Activated CD4-positive, alpha-beta T cell treated with anti-CD3 and anti-CD28 coated beads, Interleukin-2, amount 10 ng/mL, durations not matched to agents 7 days and 5 days (primary cell): ENCODE results near the gene ARL4D. TPM values are rescaled to one million over a fixed set of nuclear protein-coding genes. Genes with fewer than 3 reads are reported as not detected.
"Not testable (repeated sequence)": the region's sequence is repeated elsewhere in the genome, so short reads cannot be mapped to it uniquely, and the experiment has no call there.

Experiments used
- CTCF ChIA-PET: fragments of 350-600 bp; sonication (Branson Sonifier 250); formaldehyde crosslinking; loops from one replicate; lab custom pipeline; 2021; ENCODE audit warnings: antibody characterized with exemption; lab: Charles Lee
- POLR2A ChIA-PET: fragments of 350-600 bp; sonication (Branson Sonifier 250); formaldehyde crosslinking; loops from one replicate; lab custom pipeline; 2021; ENCODE audit warnings: antibody characterized with exemption; lab: Charles Lee
- DNase-seq: peaks from one replicate; pipeline ENCODE4 v3.0.0-alpha.2; 2020
- H3K27ac Mint-ChIP-seq: one replicate; pipeline ENCODE4 v1.8.0; 2021; ENCODE audit warnings: mild to moderate bottlenecking, moderate library complexity, mixed read lengths
- H3K27me3 Mint-ChIP-seq: one replicate; pipeline ENCODE4 v1.8.0; 2021; ENCODE audit warnings: mixed read lengths
- H3K36me3 Mint-ChIP-seq: one replicate; pipeline ENCODE4 v1.8.0; 2021; ENCODE audit warnings: low read depth, mixed read lengths
- H3K4me1 Mint-ChIP-seq: one replicate; pipeline ENCODE4 v1.8.0; 2021; ENCODE audit warnings: mixed read lengths
- H3K4me3 Mint-ChIP-seq: one replicate; pipeline ENCODE4 v1.8.0; 2021; ENCODE audit warnings: mild to moderate bottlenecking, moderate library complexity, mixed read lengths
- H3K9me3 Mint-ChIP-seq: one replicate; pipeline ENCODE4 v1.8.0; 2021; ENCODE audit warnings: mixed read lengths
- total RNA-seq, 2 experiments: library from RNA; stranded (reverse); gene quantifications; one replicate each; pipeline ENCODE4 v1.2.3, GENCODE V29; 2021

ARL4D gene
- total RNA-seq, 2 experiments from 2014 or later: 2.1 to 2.2 TPM

DNA sequence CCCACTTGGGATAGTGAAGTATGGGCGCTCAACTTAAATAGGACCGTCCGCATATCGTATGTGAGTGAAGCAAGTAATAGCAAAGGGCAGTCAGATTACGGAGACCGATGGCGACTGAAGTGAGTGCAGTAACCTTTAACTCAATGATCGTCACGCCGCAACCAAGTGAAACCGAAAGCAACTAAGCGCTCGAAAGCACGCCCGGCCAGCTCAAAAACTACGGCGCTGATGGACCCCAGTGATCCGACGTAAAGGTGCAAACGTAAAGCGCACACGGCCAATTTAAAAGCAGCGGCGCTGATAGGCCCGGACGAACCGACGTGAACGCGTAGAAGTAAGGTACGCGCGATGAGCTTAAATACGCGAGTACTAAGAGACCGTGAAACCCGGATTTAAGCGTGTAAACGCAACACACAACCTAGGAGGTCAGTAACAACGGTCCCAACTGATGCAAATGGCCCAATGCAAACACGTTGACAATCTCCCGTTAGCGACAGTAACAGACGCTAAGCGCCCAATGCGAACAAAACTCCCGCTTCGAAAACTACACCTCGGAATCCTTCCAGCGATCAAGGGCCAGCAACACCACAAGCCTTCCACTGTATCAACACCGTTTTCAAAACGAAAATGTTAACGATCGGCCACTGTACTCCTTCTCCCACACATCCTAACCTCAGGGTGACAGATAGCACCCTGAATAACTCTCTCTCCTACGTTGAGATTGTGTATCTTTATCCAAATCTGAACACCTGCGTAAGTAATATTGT lies 37.9 kb upstream of the ARL4D start:
- peak overlapping the region; percentile 100 for H3K27ac Mint-ChIP-seq
- H3K9me3 Mint-ChIP-seq: no peaks in the 10 kb centered on the region
- POLR2A ChIA-PET: interaction anchor here (0.6 to 1.1 kb wide), 10 partner anchors 8 to 725 kb away, joined by 3 to 13 read pairs (median 4); partner anchors contain the start of genes ARL4D, BRCA1 and DHX8
- peaks cover 16% of the 10 kb centered on the region for H3K4me1 Mint-ChIP-seq
- H3K36me3 Mint-ChIP-seq: no peaks in the 10 kb centered on the region
- DNase-seq: peak; percentile 87
- CTCF ChIA-PET: interaction anchor here (1.1 to 4.6 kb wide), 3 partner anchors 21 to 123 kb away, joined by 3 to 26 read pairs (median 7); partner anchors contain the start of gene DHX8
- no peaks in the 10 kb centered on the region for H3K27me3 Mint-ChIP-seq
- H3K4me3 Mint-ChIP-seq: peak overlapping the region; percentile 86

- CTCF ChIA-PET: interaction anchor here (4.6 kb wide), 1 partner anchor 120 kb away, joined by 26 read pairs; the partner anchor contains the start of gene DHX8
- peaks cover 37% of the 10 kb centered on the region for H3K4me1 Mint-ChIP-seq
- H3K36me3 Mint-ChIP-seq: no peaks in the 10 kb centered on the region
- H3K27ac Mint-ChIP-seq: no peak overlapping the region
- H3K27me3 Mint-ChIP-seq: no peaks in the 10 kb centered on the region
- H3K9me3 Mint-ChIP-seq: no peaks in the 10 kb centered on the region
- POLR2A ChIA-PET: no interaction called here
- no peak for DNase-seq
- no peak overlapping the region for H3K4me3 Mint-ChIP-seq
Observed at GRCh38 chr17:43363181-43363925, 35.4 kb upstream of the ARL4D start.

DNA sequence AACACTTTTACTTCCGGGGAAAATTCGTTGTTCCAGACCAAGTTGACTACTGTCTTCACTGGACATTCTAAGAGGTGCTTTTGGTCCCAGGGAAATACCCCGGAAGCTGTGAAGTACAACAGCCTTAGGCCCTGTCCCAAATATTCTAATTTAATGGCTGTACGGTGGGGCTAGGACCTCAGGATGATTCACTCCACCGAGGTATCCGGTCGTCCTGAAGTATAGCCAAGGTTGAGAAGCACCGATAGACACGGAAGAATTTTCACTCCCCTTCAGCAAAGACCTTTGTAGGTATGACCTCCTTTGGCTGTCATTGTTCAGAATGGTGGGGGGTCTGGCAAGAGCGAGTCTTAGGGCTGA lies 34.9 kb upstream of the ARL4D start:
- peaks cover 37% of the 10 kb centered on the region for H3K4me1 Mint-ChIP-seq
- no peak for DNase-seq
- H3K36me3 Mint-ChIP-seq: no peaks in the 10 kb centered on the region
- no peak overlapping the region for H3K27ac Mint-ChIP-seq
- POLR2A ChIA-PET: no interaction called here
- H3K4me3 Mint-ChIP-seq: no peak overlapping the region
- CTCF ChIA-PET: no interaction called here
- H3K9me3 Mint-ChIP-seq: no peaks in the 10 kb centered on the region
- no peaks in the 10 kb centered on the region for H3K27me3 Mint-ChIP-seq

DNA sequence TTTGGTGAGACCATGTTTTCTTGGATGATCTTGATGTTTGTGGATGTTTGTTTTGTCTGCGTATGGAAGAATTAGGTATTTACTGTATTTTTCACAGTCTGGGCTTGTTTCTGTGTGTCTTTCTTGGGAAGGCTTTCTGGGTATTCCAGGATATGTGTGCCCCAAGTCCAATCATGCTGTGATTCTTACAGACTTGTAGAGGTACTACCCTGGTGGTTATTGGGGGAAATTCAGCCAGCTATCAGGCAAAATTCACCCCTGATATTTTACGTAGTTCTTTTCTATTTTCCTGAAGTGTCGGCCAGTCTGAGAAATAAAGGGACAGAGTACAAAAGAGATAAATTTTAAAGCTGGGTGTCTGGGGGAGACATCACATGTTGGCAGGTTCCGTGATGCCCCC lies 33.4 kb upstream of the ARL4D start:
- peaks cover 2% of the 10 kb centered on the region for H3K36me3 Mint-ChIP-seq
- ChIA-PET CTCF (no interaction called here), POLR2A (no interaction called here)
- H3K9me3 Mint-ChIP-seq: no peaks in the 10 kb centered on the region
- no peak overlapping the region for H3K4me3 Mint-ChIP-seq
- peaks cover 41% of the 10 kb centered on the region for H3K4me1 Mint-ChIP-seq
- no peak overlapping the region for H3K27ac Mint-ChIP-seq
- no peaks in the 10 kb centered on the region for H3K27me3 Mint-ChIP-seq
- DNase-seq: no peak

DNA sequence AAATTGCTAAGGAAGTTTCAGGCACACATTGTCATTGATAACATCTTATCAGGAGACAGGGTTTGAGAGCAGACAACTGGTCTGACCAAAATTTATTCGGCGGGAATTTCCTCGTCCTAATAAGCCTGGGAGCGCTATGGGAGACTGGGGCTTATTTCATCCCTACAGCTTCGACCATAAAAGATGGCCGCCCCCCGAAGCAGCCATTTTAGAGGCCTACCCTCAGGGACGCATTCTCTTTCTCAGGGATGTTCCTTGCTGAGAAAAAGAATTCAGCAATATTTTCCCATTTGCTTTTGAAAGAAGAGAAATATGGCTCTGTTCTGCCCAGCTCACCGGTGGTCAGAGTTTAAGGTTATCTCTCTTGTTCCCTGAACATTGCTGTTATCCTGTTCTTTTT lies 32.9 kb upstream of the ARL4D start:
- H3K9me3 Mint-ChIP-seq, CTCF ChIA-PET, DNase-seq, H3K27me3 Mint-ChIP-seq, POLR2A ChIA-PET, H3K4me3 Mint-ChIP-seq, H3K27ac Mint-ChIP-seq, H3K36me3 Mint-ChIP-seq: not testable (repeated sequence)
- peaks cover 41% of the 10 kb centered on the region for H3K4me1 Mint-ChIP-seq

GRCh38 chr17:43366891-43367736 lies 31.7 kb upstream of the ARL4D start:
- H3K4me3 Mint-ChIP-seq: peak overlapping the region; percentile 97
- H3K27ac Mint-ChIP-seq: peak overlapping the region; percentile 100
- H3K27me3 Mint-ChIP-seq: no peaks in the 10 kb centered on the region
- no peak for DNase-seq
- ChIA-PET POLR2A (interaction anchor here (0.6 to 2.4 kb wide), 12 partner anchors 12 to 1416 kb away, joined by 3 to 34 read pairs (median 4); partner anchors contain the start of genes ARL4D and DHX8), CTCF (interaction anchor here (0.8 to 3.6 kb wide), 4 partner anchors 11 to 116 kb away, joined by 3 to 48 read pairs (median 7); partner anchors contain the start of gene DHX8)
- H3K4me1 Mint-ChIP-seq: peaks cover 48% of the 10 kb centered on the region
- no peaks in the 10 kb centered on the region for H3K9me3 Mint-ChIP-seq
- peaks cover 2% of the 10 kb centered on the region for H3K36me3 Mint-ChIP-seq

- peak overlapping the region; percentile 97 for H3K4me3 Mint-ChIP-seq
Observed at GRCh38 chr17:43367737-43368242, 31.0 kb upstream of the ARL4D start.

DNA sequence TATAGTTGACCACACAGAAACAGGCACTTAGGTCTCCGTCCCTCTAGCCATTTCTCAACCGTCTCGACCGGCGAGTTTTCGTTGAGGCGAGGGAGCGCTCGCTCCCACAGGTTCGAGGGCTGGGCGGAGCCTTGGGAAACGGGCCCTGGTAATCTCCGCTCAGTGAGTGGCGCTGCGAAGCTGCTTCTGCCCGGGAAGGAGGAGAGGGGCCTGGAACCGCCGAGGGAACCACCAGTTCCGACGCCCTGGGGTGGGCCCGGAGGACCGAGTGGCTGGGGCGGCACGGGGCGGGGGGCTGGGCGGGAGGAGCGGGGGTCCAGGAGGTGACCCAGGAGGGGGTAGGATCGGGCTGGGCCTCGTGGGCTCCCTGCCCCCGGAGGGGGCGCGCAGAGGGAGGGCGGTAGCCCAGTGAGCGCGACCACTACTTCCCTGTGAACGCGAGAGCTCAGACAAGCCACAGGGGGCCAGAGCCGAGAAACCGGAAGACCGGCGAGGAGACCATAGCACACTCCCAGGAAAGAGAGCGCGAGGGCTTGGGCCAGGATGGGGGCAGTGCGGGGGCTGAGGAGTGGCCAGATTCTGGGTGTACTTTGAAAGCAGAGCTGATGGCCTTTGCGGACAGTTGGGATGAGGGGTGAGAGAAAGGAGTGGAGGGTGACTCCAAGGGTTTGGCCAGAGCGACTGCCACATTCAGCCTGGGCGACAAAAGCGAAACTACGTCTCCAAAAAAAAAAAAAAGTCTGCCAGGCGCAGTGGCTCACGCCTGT lies 29.9 kb upstream of the ARL4D start:
- H3K36me3 Mint-ChIP-seq: peaks cover 2% of the 10 kb centered on the region
- no peaks in the 10 kb centered on the region for H3K9me3 Mint-ChIP-seq
- H3K27me3 Mint-ChIP-seq: no peaks in the 10 kb centered on the region
- H3K4me3 Mint-ChIP-seq: peak overlapping the region; percentile 97
- DNase-seq: peak; percentile 71
- CTCF ChIA-PET: interaction anchor here (0.9 to 3.6 kb wide), 4 partner anchors 14 to 115 kb away, joined by 3 to 48 read pairs (median 12); partner anchors contain the start of gene DHX8
- H3K27ac Mint-ChIP-seq: peak overlapping the region; percentile 100
- H3K4me1 Mint-ChIP-seq: peaks cover 55% of the 10 kb centered on the region
- POLR2A ChIA-PET: interaction anchor here (0.8 to 2.4 kb wide), 10 partner anchors 8 to 115 kb away, joined by 3 to 34 read pairs (median 8); partner anchors contain the start of genes ARL4D and DHX8

More at GRCh38 chr17:43367737-43368242, 31.0 kb upstream of the ARL4D start:
- H3K27ac Mint-ChIP-seq: peak overlapping the region; percentile 100
- H3K9me3 Mint-ChIP-seq: no peaks in the 10 kb centered on the region
- ChIA-PET POLR2A (interaction anchor here (0.6 to 2.4 kb wide), 14 partner anchors 11 to 1415 kb away, joined by 3 to 34 read pairs (median 4); partner anchors contain the start of genes ARL4D and DHX8), CTCF (interaction anchor here (0.8 to 3.6 kb wide), 6 partner anchors 11 to 116 kb away, joined by 3 to 48 read pairs (median 7); partner anchors contain the start of gene DHX8)
- no peaks in the 10 kb centered on the region for H3K27me3 Mint-ChIP-seq
- peaks cover 2% of the 10 kb centered on the region for H3K36me3 Mint-ChIP-seq
- H3K4me1 Mint-ChIP-seq: peaks cover 55% of the 10 kb centered on the region
- DNase-seq: peak; percentile 71

GRCh38 chr17:43369986-43370385 lies 28.8 kb upstream of the ARL4D start:
- ChIA-PET CTCF (interaction anchor here (1.1 to 3.6 kb wide), 3 partner anchors 24 to 114 kb away, joined by 4 to 48 read pairs (median 5); partner anchors contain the start of gene DHX8), POLR2A (interaction anchor here (1.5 kb wide), 1 partner anchor 9 kb away, joined by 10 read pairs; no protein-coding TSS in a partner anchor)
- H3K27me3 Mint-ChIP-seq: no peaks in the 10 kb centered on the region
- peaks cover 53% of the 10 kb centered on the region for H3K4me1 Mint-ChIP-seq
- H3K36me3 Mint-ChIP-seq: peaks cover 2% of the 10 kb centered on the region
- DNase-seq: no peak
- H3K27ac Mint-ChIP-seq: peak overlapping the region; percentile 100
- H3K4me3 Mint-ChIP-seq: peak overlapping the region; percentile 97
- no peaks in the 10 kb centered on the region for H3K9me3 Mint-ChIP-seq

GRCh38 chr17:43371227-43371821 lies 27.5 kb upstream of the ARL4D start:
- DNase-seq: no peak
- H3K4me3 Mint-ChIP-seq: no peak overlapping the region
- H3K27me3 Mint-ChIP-seq: no peaks in the 10 kb centered on the region
- H3K4me1 Mint-ChIP-seq: peaks cover 51% of the 10 kb centered on the region
- no peaks in the 10 kb centered on the region for H3K9me3 Mint-ChIP-seq
- POLR2A ChIA-PET: no interaction called here
- peaks cover 2% of the 10 kb centered on the region for H3K36me3 Mint-ChIP-seq
- CTCF ChIA-PET: interaction anchor here (1.1 to 1.8 kb wide), 3 partner anchors 23 to 113 kb away, joined by 4 to 5 read pairs (median 5); partner anchors contain the start of gene DHX8
- H3K27ac Mint-ChIP-seq: no peak overlapping the region
